Colonic mucosa (tissue), 4 donors: Measurements from ENCODE around the gene C8A. TPM values are rescaled to one million over a fixed set of nuclear protein-coding genes. Genes with fewer than 3 reads are reported as not detected.

Experiments used
- DNase-seq: peaks from one replicate; pipeline ENCODE4 v3.0.0-alpha.2; 2020
- H3K27ac ChIP-seq: fragments of 200-600 bp; one replicate; pipeline ENCODE4 v1.8.0; 2021
- H3K27me3 ChIP-seq: fragments of 200-600 bp; one replicate; pipeline ENCODE4 v1.8.0; 2021
- H3K36me3 ChIP-seq: fragments of 200-600 bp; one replicate; pipeline ENCODE4 v1.8.0; 2021
- H3K4me1 ChIP-seq: fragments of 200-600 bp; one replicate; pipeline ENCODE4 v1.8.0; 2021; ENCODE audit warnings: mild to moderate bottlenecking
- H3K4me3 ChIP-seq: fragments of 200-600 bp; one replicate; pipeline ENCODE4 v1.8.0; 2021
- H3K9ac ChIP-seq, 2 donors: one replicate each; pipeline ENCODE4 v1.7.0; 2013; ENCODE audit warnings: control low read depth in 2 of 2, low read depth in 2 of 2, low read length in 2 of 2
- H3K9me3 ChIP-seq: fragments of 200-600 bp; one replicate; pipeline ENCODE4 v1.8.0; 2021
- CTCF ChIP-seq: fragments of 200-600 bp; IDR thresholded peaks from one replicate; pipeline ENCODE4 v1.8.0; 2022; ENCODE audit warnings: antibody characterized with exemption, mild to moderate bottlenecking
- intact Hi-C: fragments of 100-400 bp; cut with DNase I; formaldehyde crosslinking; loops from one replicate; pipeline ENCODE4 v1.14.1; 2022
- total RNA-seq, 2 donors: library from RNA; stranded (reverse); fragmentation: NEBNext Ultra II Directional in 1 of 2; extraction: Animal tissue kit (Norgen Biotek cat#: 25700) in 1 of 2; gene quantifications; one replicate each; pipeline ENCODE4 v1.2.1, GENCODE V29; 2021
- donor health status: healthy.
- donor health status: DM: no; HTN: no; CAD: no.
- donor health status: DM: no; HTN: no; CAD: no.

Gene C8A
- total RNA-seq, 2 donors from 2014 or later, result not detected

- H3K27ac ChIP-seq, result no peak overlapping the region
Observed at GRCh38 chr1:56859287-56859686, 4.7 kb downstream of the C8A start.

GRCh38 chr1:56863265-56863992 is 8.8 kb downstream of the C8A start:
- no peak overlapping the region for H3K4me3 ChIP-seq
- H3K4me1 ChIP-seq, result no peaks in the 10 kb centered on the region
- no peak overlapping the region for H3K9ac ChIP-seq
- no peaks in the 10 kb centered on the region for H3K36me3 ChIP-seq
- H3K9me3 ChIP-seq, result no peaks in the 10 kb centered on the region
- H3K27me3 ChIP-seq, result no peaks in the 10 kb centered on the region
- TF ChIP-seq CTCF, result no peak
- H3K27ac ChIP-seq, result no peak overlapping the region
- intact Hi-C loops, result no loop called here
- no peak for DNase-seq

More at GRCh38 chr1:56859287-56859686, 4.7 kb downstream of the C8A start:
- intact Hi-C loops, result no loop called here
- H3K9ac ChIP-seq, result no peak overlapping the region
- DNase-seq, result no peak
- no peaks in the 10 kb centered on the region for H3K4me1 ChIP-seq
- no peak for TF ChIP-seq CTCF
- no peaks in the 10 kb centered on the region for H3K36me3 ChIP-seq
- H3K27me3 ChIP-seq, result no peaks in the 10 kb centered on the region
- no peak overlapping the region for H3K4me3 ChIP-seq
- no peaks in the 10 kb centered on the region for H3K9me3 ChIP-seq

- Histone ChIP-seq H3K4me1 (no peaks in the 10 kb centered on the region), H3K4me3 (no peak overlapping the region), H3K9ac (no peak overlapping the region), H3K27ac (no peak overlapping the region), H3K27me3 (no peaks in the 10 kb centered on the region), H3K36me3 (no peaks in the 10 kb centered on the region), H3K9me3 (no peaks in the 10 kb centered on the region)
- intact Hi-C loops, result no loop called here
- TF ChIP-seq CTCF, result no peak
- no peak for DNase-seq
Observed at GRCh38 chr1:56864430-56864829, 9.8 kb downstream of the C8A start.

GRCh38 chr1:56866656-56867055 is 12.1 kb downstream of the C8A start:
- no peak overlapping the region for H3K27ac ChIP-seq
- H3K9ac ChIP-seq, result no peak overlapping the region
- no peaks in the 10 kb centered on the region for H3K27me3 ChIP-seq
- no peak for TF ChIP-seq CTCF
- H3K4me3 ChIP-seq, result no peak overlapping the region
- intact Hi-C loops, result no loop called here
- no peaks in the 10 kb centered on the region for H3K4me1 ChIP-seq
- H3K9me3 ChIP-seq, result no peaks in the 10 kb centered on the region
- no peaks in the 10 kb centered on the region for H3K36me3 ChIP-seq
- DNase-seq, result no peak

GRCh38 chr1:56867491-56867890 is 12.9 kb downstream of the C8A start:
- Histone ChIP-seq H3K27ac (no peak overlapping the region), H3K9ac (no peak overlapping the region), H3K9me3 (no peaks in the 10 kb centered on the region), H3K4me3 (no peak overlapping the region), H3K36me3 (no peaks in the 10 kb centered on the region), H3K4me1 (no peaks in the 10 kb centered on the region), H3K27me3 (no peaks in the 10 kb centered on the region)
- intact Hi-C loops, result no loop called here
- no peak for TF ChIP-seq CTCF
- DNase-seq, result no peak
